Tibial nerve (tissue), 3 donors: ENCODE results near the gene GIMAP8.

Experiments
- POLR2A ChIP-seq, 2 donors: fragments of 450-650 bp; IDR thresholded peaks; one replicate each; pipeline ENCODE4 v1.6.1; 2017; ENCODE audit warnings: antibody characterized with exemption in 2 of 2, mild to moderate bottlenecking in 2 of 2, moderate library complexity in 2 of 2
- TF ChIP-seq, protein P1 (sequence below), 5 experiments: fragments of 200-600 bp in 3 of 5; fragments of 450-650 bp in 2 of 5; sonication (generic) in 3 of 5; IDR thresholded peaks; one replicate each; pipeline ENCODE4 v1.5.1; 2016 to 2019; ENCODE audit warnings: antibody characterized with exemption in 5 of 5, mild to moderate bottlenecking in 3 of 5, moderate library complexity in 2 of 5

DNA sequence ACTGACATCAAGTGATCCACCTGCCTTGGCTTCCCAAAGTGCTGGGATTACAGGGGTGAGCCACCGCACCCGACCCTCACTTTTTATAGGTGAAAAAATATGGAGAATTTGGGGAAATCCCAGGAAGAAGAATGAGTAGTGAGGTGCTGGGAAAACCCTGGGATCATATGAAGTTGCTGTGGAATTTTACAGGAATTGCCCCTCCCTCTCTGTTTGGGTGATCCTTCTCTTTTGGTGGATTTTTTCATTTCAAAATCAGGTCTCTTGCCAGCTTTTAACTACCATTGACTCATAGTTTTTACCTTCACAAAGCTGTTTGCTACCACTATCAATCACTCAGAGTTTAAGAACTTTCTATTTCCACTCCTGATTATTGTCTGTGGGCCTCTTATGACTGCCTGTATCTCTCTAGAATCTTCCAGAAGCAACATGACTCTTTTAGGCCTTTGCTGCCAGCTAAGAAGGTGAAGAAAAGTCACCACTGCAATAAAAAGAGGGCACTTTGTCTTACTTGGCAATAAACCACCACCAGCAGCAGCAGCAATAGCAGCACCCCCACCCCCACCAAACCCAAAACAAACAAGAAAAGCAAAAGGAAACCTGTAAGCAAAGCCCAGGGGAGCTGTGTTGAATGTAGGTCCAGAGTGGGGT, 4.0 kb upstream of the GIMAP8 start:
- TF ChIP-seq POLR2A (IDR thresholded peaks at IDR 0.05): no peak
- TF ChIP-seq, protein P1, sequence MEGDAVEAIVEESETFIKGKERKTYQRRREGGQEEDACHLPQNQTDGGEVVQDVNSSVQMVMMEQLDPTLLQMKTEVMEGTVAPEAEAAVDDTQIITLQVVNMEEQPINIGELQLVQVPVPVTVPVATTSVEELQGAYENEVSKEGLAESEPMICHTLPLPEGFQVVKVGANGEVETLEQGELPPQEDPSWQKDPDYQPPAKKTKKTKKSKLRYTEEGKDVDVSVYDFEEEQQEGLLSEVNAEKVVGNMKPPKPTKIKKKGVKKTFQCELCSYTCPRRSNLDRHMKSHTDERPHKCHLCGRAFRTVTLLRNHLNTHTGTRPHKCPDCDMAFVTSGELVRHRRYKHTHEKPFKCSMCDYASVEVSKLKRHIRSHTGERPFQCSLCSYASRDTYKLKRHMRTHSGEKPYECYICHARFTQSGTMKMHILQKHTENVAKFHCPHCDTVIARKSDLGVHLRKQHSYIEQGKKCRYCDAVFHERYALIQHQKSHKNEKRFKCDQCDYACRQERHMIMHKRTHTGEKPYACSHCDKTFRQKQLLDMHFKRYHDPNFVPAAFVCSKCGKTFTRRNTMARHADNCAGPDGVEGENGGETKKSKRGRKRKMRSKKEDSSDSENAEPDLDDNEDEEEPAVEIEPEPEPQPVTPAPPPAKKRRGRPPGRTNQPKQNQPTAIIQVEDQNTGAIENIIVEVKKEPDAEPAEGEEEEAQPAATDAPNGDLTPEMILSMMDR (IDR thresholded peaks at IDR 0.05): no peak
